Skin epidermis (tissue), 12 donors: Measurements from ENCODE around the gene PIK3R1.
A peak's percentile ranks its signal among the peaks of the same experiment; 100 is the strongest.

Experiments used
- H3K27ac ChIP-seq, 21 experiments: fragments of 200-600 bp; sonication (generic) in 11 of 21; one replicate each; pipeline ENCODE4 v1.5.0; 2020; ENCODE audit warnings: mild to moderate bottlenecking in 3 of 21, inconsistent platforms in 2 of 21, moderate library complexity in 2 of 21
- H3K4me3 ChIP-seq, 7 experiments: fragments of 200-600 bp; sonication (generic) in 2 of 7; one replicate each; pipeline ENCODE4 v1.5.0; 2020; ENCODE audit warnings: inconsistent platforms in 2 of 7, mild to moderate bottlenecking in 2 of 7, moderate library complexity in 1 of 7

PIK3R1 gene

DNA sequence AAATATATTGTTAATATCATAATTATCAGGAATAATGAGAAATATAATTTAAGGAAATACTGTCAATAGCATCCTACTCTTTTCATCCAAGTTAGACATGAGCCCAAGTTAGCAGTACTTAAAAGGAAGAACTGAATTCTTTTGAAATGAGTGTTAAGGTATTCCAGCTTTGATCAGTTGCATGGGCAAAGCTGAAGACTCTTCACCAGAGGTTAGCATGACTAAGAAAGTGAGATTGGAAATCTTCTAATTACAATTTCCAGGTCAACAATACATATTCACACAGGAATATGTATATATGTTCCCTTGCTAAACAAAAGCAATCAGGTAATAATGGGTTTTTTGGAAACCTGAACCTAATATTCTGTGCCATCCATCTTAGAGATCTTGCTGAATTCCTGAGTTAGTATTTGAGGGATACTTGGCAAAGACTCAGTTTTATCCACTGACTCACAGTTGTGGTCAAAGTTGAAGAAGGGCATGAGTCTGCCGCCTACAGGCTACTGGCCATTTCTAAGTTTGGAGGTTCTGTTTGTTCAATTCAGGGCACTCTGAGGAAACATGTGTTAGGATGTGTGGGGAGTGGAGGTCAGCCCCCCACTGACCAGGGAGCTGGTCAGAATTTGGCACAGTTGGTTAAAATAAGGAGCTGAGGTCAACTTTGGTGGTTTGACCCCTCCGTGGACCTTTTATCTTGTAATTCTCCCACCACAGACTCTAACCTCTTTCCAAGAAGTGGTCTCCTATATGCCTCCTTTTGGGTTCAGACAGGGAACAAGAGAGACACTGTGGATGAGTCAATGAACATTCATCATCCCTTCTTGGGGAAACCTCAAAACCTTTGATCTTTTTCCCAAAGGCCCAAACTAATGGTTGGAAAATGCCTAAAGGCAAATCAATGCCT is 118.3 kb downstream of the PIK3R1 start:
- peak overlapping the region in 1 of 21 experiments; percentile 10 for H3K27ac ChIP-seq
- no peak overlapping the region for H3K4me3 ChIP-seq

DNA sequence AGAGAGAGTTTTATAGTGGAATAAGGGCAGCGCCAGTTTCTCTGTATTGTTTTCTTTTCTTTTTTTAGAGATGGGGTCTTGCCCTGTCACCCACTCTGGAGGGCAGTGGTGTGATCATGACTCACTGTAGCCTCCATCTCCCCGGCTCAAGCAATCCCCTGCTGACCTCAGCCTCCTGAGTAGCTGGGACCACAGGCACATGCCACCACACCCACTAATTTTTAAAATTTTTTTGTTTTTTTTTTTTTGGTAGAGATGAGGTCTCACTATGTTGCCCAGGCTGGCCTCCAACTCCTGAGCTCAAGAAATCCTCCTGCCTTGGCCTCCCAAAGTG is 119.0 kb downstream of the PIK3R1 start:
- H3K4me3 ChIP-seq: no peak overlapping the region
- H3K27ac ChIP-seq: no peak overlapping the region

DNA sequence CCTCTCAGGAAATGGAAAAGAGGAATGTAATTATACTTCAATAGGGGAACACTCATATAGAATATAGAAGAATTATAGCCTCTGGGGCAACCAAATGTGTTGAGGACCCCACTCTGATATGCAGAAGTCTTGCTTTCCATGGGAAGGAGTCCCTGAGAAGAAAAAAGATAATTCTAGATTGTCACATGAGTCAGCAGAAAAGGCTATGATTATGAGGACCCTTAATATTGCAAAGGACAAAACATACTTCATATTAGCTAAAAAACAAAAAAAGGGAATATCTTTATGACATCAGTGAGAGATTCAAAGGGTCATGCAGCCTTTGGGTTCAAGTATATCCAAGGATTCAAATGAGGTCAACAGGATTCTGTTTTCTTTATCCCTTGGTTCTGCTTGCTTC is 119.5 kb downstream of the PIK3R1 start:
- Histone ChIP-seq H3K27ac (no peak overlapping the region), H3K4me3 (no peak overlapping the region)

DNA sequence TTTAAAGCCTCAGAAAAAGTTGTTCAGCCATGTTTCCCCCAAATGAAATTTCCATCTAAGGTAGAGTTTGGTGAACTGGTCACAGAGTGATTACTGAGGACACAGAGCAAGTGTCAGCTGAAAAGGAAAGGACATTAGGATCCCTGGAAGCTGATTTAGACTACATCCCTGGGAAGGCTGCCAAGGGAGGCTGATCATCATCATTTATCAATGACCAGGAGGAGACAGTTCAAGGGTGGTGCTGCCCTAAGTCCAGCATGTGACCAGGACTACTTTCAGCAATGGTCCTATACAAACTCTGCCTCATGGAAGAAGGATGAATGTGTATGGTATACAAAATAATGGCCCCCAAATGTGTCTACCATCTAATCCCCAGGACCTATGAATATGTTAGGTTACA is 120.6 kb downstream of the PIK3R1 start:
- Histone ChIP-seq H3K27ac (no peak overlapping the region), H3K4me3 (no peak overlapping the region)

DNA sequence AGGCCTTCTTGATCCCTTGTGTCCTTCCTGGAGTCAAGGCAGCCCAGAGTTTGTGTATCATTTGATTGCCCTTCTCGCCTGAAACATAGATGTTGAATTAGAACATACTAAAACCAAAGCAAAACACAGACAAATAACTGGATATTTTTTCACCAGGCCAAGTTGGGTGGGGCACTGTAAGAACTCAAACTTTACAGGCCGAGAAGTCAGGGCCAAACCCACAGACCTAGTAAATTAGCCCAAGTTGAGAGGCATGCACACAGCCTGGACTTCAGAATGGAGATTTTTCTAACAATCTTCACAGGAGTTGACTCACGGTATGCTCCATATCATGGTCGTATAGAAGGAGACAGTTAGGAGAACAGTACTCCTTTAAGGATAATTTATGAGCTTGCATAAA is 121.7 kb downstream of the PIK3R1 start:
- H3K27ac ChIP-seq: peak overlapping the region in 1 of 21 experiments; percentile 27
- no peak overlapping the region for H3K4me3 ChIP-seq

DNA sequence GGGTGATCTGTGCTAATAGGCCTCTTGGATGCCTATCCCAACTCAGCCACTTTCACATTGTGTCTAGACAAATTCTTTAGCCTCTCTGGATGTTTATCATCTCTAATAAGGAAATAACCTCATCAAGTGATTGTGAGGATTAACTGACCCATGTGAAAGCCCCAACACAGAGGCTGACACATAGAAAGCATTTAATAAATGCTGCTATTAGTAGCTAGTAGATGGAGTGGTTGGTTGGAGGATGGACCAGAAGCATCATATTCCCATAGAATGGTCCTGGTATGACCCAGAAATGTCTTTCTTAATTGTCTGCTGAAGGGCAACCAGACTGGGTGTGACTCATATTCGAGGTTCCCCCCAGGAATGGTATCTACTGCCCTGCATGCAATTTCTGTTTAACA is 124.4 kb downstream of the PIK3R1 start:
- no peak overlapping the region for H3K27ac ChIP-seq
- no peak overlapping the region for H3K4me3 ChIP-seq

DNA sequence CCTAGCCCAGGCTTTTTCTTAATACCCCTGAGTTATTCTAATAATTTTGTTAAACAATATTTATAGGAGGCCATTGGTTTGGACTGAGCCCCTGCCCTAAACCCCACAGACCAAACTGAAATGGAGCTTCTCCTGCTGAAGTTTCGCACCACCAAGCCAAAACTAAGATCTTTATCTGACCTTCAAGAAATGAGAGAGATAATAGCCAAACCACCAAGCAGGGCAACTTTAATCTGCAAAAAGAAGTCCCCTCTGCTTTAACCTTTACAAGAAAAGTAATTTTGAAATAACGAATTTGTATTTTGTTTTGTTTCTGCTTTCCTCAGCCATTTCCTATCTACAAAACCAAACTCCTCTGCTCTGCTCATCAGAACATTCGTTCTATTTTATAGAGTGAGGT is 125.5 kb downstream of the PIK3R1 start:
- Histone ChIP-seq H3K27ac (no peak overlapping the region), H3K4me3 (no peak overlapping the region)

DNA sequence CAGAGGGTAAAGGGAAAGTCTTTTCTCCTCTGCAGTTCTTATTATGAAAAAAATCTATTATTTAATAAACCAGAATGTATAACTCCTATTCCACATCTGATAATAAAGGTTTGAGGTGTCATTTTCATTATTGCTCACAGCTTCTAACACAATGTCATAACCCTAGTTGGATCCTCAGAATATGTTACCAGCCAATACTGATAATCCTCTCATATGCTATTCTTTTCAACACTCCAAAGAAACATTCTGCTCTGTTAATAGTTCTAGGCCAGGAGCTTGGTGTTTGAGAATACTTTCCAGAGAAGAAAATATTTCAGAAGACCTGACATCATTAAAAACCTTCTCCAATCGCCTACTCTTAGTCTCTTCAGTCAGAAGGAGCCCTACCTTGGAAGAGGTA is 127.1 kb downstream of the PIK3R1 start:
- H3K27ac ChIP-seq: peak overlapping the region in 1 of 21 experiments; percentile 38
- no peak overlapping the region for H3K4me3 ChIP-seq

DNA sequence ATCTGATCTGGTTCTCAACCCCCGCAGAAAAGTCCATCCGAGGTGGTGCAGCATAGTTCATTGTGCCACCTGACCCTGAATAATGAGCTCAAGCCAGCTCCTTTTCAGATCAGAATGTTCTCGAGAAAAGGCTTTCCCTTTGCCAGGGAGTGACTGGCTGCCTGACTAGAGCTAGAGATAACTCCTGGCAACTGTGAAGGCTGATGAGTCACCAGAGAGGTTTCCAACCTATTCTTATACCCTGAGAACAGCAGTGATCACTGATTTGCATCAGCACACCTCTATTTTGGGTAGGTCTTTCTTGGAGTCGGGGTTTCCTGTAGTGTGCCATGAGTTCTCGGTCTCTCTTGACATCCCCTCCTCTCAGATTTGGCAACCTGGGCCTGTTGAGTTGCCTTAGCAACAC is 127.9 kb downstream of the PIK3R1 start:
- peak overlapping the region in 6 of 21 experiments; percentile 11 to 52 (median 38) for H3K27ac ChIP-seq

DNA sequence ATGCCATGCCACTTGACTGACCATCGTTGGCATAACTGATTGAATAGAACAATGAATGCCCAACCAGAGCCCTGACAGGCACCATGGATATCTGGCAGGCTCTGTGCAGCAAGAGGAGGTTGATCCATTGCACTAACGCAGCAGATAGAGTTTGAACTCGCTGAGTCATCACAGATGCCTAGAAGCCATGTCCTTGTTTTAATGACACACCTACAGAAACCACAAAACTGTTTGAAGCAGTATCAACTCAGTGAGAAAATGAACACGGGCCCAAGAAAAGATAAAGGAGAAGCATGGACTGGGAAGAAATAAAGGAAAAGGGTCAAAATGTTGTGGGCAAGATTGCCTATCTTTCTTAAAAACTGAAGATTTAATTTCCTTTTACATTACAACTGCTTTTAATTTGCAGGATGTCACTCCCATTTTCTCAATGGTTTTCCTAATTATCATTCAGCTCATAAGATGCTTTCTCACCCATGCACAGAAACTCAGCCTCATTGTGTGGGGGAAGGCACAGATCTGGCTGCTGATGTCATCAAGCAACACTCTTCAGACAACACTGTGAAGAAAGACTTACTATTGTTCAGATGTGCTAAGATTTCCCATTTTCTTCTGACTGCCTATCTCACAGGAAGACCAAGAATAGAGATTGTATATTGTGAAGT is 129.0 kb downstream of the PIK3R1 start:
- H3K27ac ChIP-seq: peak overlapping the region in 9 of 21 experiments; percentile 1 to 52 (median 27)

More for the DNA sequence above, 127.9 kb downstream of the PIK3R1 start:
- H3K4me3 ChIP-seq: no peak overlapping the region

DNA sequence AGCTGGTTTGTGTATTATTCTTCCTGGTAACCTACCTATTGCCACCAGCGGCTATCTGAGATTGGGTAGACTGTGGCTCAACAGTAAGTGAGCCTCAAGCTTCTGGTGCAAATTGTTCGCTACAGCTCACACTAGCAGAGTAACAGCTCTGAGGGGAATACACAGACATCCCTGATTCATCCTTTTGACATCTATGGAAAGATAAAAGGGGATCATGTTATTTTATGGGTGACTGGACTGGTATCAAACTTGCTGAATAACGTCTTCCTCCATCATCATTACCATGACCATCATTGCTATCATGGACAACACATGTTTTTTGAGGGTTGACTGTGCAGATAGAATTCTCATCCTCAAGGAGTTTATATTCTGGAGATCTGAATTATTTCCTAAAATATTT is 129.6 kb downstream of the PIK3R1 start:
- no peak overlapping the region for H3K4me3 ChIP-seq
- peak overlapping the region in 4 of 21 experiments; percentile 1 to 27 (median 9) for H3K27ac ChIP-seq

More for the DNA sequence above, 129.0 kb downstream of the PIK3R1 start:
- H3K4me3 ChIP-seq: no peak overlapping the region

DNA sequence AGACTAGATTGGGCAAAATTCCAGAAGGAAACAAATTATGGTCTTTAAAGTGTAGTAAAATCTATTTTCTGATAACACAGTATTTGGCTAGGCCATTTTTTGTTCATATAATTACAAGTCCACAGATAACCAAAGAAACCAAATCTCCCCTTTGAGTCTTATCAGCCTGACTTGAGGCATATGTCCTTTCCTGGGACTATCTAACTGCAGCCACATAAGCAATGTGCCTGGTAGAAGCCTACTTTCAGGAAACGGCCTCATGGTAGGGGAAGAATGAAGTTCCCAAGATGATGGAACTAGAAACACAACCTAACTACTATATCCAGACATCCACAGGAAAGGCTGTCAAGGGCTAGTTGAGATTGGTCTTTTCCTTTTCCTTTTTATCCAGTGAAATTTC is 130.0 kb downstream of the PIK3R1 start:
- Histone ChIP-seq H3K4me3 (no peak overlapping the region), H3K27ac (no peak overlapping the region)

DNA sequence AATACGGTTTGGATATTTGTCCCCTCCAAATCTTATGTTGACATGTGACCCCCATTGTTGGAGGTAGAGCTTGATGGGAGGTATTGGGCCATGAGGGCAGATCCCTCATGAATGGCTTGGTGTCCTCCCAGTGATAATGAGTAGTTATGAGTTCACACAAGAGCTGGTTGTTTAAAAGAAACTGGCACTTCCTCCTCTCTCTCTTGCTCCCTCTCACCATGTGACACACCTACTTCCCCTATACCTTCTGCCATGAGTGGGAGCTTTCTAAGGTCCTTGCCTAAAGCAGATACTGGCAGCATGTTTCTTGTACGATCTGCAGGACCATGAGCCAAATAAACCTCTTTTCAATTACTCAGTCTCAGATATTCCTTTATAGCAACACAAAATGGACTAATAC is 132.0 kb downstream of the PIK3R1 start:
- Histone ChIP-seq H3K4me3 (no peak overlapping the region), H3K27ac (no peak overlapping the region)

DNA sequence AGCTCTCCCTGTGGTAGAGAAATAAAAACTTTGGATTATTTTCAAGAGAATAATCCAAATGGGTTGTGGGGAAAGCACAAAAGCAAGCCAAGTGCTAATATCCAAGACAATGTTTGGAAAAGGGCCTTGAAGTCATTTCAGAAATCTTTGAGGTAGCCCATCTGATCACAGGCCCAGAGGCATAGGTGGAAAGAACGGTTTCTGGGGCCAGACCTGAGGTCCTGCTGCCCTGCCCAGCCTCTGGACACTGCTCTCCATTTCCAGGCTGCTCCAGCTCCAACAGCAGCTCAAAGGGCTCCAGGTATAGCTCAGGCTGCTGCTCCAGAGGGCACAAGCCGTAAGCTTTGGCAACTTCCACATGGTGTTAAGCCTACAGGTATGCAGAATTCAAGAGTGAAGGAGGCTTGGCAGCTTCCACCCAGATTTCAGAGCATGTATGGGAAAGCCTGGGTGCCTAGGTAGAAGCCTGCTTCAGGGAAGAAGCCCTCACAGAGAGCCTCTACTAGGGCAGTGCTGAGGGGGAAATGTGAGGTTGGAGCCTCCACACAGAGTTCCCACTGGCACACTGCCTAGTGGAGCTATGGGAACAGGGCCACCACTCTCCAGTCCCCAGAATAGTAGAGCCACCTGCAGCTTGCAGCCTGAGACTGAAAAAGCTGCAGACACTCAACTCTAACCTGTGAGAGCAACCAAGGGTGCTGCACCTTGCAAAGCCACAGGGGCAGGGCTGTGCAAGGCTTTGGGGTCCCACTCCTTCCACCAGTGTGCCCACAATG is 133.1 kb downstream of the PIK3R1 start:
- Histone ChIP-seq H3K27ac (no peak overlapping the region), H3K4me3 (no peak overlapping the region)

DNA sequence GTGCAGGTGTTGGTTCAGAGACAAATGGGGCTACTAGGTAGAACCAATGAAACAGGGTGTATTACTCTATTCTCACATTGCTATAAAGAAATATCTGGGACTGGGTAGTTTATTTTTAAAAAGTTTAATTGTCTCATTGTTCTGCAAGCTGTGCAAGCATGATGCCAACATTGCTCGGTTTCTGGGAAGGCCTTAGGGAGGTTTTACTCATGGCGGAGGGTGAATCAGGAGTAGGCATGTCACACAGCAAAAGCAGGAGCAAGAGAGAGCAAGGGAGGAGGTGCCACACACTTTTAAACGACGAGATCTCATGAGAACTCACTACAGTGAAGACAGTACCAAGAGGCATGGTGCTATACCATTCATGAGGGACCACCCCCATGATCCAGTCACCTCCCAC is 134.6 kb downstream of the PIK3R1 start:
- no peak overlapping the region for H3K4me3 ChIP-seq
- H3K27ac ChIP-seq: no peak overlapping the region
